ENCODE data around the gene SIGMAR1.

DNA sequence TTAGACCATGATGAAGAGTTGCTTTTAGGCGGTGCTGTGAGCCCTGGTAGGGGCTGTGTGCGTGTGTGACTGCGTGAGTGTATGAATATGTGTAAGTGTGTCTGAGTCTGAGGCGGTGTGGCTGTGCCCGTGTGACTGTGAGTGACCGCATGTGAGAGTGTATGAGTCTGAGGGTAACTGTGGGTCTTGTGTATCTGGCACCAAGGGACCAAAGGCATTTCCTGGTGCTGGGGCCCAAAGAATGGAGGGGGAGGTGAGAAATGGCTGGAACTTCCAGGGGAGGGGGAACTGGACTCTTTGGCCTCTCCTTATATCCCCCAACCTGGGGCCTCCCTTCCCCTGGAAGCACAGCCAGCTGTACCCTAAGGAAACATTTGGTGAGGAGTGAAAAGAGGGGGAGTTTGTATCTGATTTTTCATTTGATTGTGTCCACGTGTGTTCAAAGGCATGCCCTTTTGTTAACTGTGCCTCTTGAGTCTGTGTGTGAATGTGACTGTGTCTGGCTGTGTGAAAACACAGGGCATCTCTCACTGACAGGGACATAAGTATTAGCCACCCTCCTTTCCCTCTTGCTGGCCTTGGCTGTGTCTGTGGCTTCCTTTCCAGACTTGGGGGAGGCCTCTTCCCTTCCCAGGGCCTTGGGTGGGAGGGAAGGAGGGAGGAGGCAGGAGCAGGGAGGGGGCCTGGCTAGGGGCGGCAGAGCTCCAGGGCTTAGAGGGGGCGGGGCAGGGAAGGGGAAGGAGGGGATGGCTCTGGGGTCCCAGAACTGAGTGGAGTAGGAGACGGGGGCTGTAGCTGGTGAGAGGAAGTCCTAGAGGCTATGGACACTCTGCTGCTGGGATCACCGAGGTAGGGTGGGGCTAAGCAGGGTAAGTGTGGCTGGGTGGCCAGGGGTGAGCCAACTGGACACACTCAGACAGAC lies 15.8 kb upstream of the SIGMAR1 start:
- TF ChIP-seq, protein P1, sequence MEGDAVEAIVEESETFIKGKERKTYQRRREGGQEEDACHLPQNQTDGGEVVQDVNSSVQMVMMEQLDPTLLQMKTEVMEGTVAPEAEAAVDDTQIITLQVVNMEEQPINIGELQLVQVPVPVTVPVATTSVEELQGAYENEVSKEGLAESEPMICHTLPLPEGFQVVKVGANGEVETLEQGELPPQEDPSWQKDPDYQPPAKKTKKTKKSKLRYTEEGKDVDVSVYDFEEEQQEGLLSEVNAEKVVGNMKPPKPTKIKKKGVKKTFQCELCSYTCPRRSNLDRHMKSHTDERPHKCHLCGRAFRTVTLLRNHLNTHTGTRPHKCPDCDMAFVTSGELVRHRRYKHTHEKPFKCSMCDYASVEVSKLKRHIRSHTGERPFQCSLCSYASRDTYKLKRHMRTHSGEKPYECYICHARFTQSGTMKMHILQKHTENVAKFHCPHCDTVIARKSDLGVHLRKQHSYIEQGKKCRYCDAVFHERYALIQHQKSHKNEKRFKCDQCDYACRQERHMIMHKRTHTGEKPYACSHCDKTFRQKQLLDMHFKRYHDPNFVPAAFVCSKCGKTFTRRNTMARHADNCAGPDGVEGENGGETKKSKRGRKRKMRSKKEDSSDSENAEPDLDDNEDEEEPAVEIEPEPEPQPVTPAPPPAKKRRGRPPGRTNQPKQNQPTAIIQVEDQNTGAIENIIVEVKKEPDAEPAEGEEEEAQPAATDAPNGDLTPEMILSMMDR (IDR thresholded peaks at IDR 0.05): no peak
- no peak for TF ChIP-seq POLR2AphosphoS5 (IDR thresholded peaks at IDR 0.05)
- no peak for TF ChIP-seq POLR2A (IDR thresholded peaks at IDR 0.05)
